Lower lobe of right lung (tissue), 2 donors: ENCODE measurements around the gene B3GNT9. TPM values are rescaled to one million over a fixed set of nuclear protein-coding genes. Genes with fewer than 3 reads are reported as not detected.
A peak's percentile ranks its signal among the peaks of the same experiment; 100 is the strongest.

Experiments
- ATAC-seq, 2 donors: fragments of 200-7000 bp; cut with Tn5 transposase; one replicate each; pipeline ENCODE4 v1.9.1; 2020 to 2022; ENCODE audit warnings: mild to moderate bottlenecking in 2 of 2, moderate library complexity in 2 of 2
- DNase-seq: peaks from one replicate; pipeline ENCODE4 v3.0.0-alpha.2; 2020
- H3K27ac ChIP-seq: fragments of 200-600 bp; one replicate; pipeline ENCODE4 v1.8.0; 2022
- H3K27me3 ChIP-seq: fragments of 200-600 bp; one replicate; pipeline ENCODE4 v1.8.0; 2022; ENCODE audit warnings: low read depth
- H3K36me3 ChIP-seq: fragments of 200-600 bp; one replicate; pipeline ENCODE4 v1.8.0; 2022; ENCODE audit warnings: mild to moderate bottlenecking
- H3K4me1 ChIP-seq: fragments of 200-600 bp; one replicate; pipeline ENCODE4 v1.8.0; 2022
- H3K4me3 ChIP-seq: fragments of 200-600 bp; one replicate; pipeline ENCODE4 v1.8.0; 2022; ENCODE audit warnings: mild to moderate bottlenecking
- H3K9me3 ChIP-seq: fragments of 200-600 bp; one replicate; pipeline ENCODE4 v1.8.0; 2022
- CTCF ChIP-seq: fragments of 200-600 bp; IDR thresholded peaks from one replicate; pipeline ENCODE4 v1.8.0; 2022; ENCODE audit warnings: antibody characterized with exemption, mild to moderate bottlenecking
- intact Hi-C: fragments of 100-400 bp; cut with DNase I; formaldehyde crosslinking; loops from one replicate; pipeline ENCODE4 v1.11.0; 2022
- total RNA-seq: library from RNA; stranded (reverse); fragmentation: NEBNext Ultra II Directional; extraction: Animal tissue kit (Norgen Biotek cat#: 25700); gene quantifications from one replicate; pipeline ENCODE4 v1.2.1, GENCODE V29; 2021
- donor health status: DM: no; HTN: yes; CAD: no; lungs with severe emphysema.

Gene B3GNT9
- total RNA-seq, 1 donor from 2014 or later: 13.5 TPM

- Histone ChIP-seq H3K4me3 (peak overlapping the region; percentile 100), H3K36me3 (peaks cover 48% of the 10 kb centered on the region), H3K4me1 (peaks cover 34% of the 10 kb centered on the region), H3K9me3 (no peaks in the 10 kb centered on the region), H3K27ac (peak overlapping the region; percentile 86), H3K27me3 (no peaks in the 10 kb centered on the region)
- ATAC-seq (no peak), DNase-seq (no peak)
- no peak for TF ChIP-seq CTCF
- intact Hi-C loops: no loop called here
Observed at GRCh38 chr16:67192781-67193361, 42.1 kb upstream of the B3GNT9 start.

- H3K4me1 ChIP-seq: peaks cover 34% of the 10 kb centered on the region
- ATAC-seq: peak; percentile 96 to 97
- intact Hi-C loops: no loop called here
Observed at GRCh38 chr16:67191995-67192681, 41.3 kb upstream of the B3GNT9 start, which contains the start of gene E2F4. TSS of gene E2F4 (plus strand) at chr16:67192155. CDS start at chr16:67192228, 73 bp downstream.

GRCh38 chr16:67191411-67191994 is 40.7 kb upstream of the B3GNT9 start:
- DNase-seq: no peak
- H3K4me3 ChIP-seq: peak overlapping the region; percentile 100
- no peak for ATAC-seq
- H3K36me3 ChIP-seq: peaks cover 34% of the 10 kb centered on the region
- H3K4me1 ChIP-seq: peaks cover 34% of the 10 kb centered on the region
- no peaks in the 10 kb centered on the region for H3K9me3 ChIP-seq
- intact Hi-C loops: no loop called here
- no peaks in the 10 kb centered on the region for H3K27me3 ChIP-seq
- TF ChIP-seq CTCF: no peak
- H3K27ac ChIP-seq: peak overlapping the region; percentile 86

More at GRCh38 chr16:67191995-67192681, 41.3 kb upstream of the B3GNT9 start, which contains the start of gene E2F4:
- H3K36me3 ChIP-seq: peaks cover 40% of the 10 kb centered on the region
- peak; percentile 96 for DNase-seq
- no peaks in the 10 kb centered on the region for H3K27me3 ChIP-seq
- no peaks in the 10 kb centered on the region for H3K9me3 ChIP-seq
- H3K27ac ChIP-seq: peak within 1 kb of the TSS; percentile 86
- TF ChIP-seq CTCF: peak; percentile 16
- H3K4me3 ChIP-seq: peak within 1 kb of the TSS; percentile 100

GRCh38 chr16:67190448-67191399 is 39.9 kb upstream of the B3GNT9 start:
- peaks cover 38% of the 10 kb centered on the region for H3K4me1 ChIP-seq
- intact Hi-C loops: no loop called here
- ATAC-seq (no peak), DNase-seq (no peak)
- no peaks in the 10 kb centered on the region for H3K27me3 ChIP-seq
- no peak for TF ChIP-seq CTCF
- peak overlapping the region; percentile 31 for H3K27ac ChIP-seq
- peak overlapping the region; percentile 46 for H3K4me3 ChIP-seq
- H3K9me3 ChIP-seq: no peaks in the 10 kb centered on the region
- peaks cover 26% of the 10 kb centered on the region for H3K36me3 ChIP-seq

- intact Hi-C loops: no loop called here
- Histone ChIP-seq H3K4me1 (peaks cover 45% of the 10 kb centered on the region), H3K27me3 (no peaks in the 10 kb centered on the region), H3K36me3 (peaks cover 19% of the 10 kb centered on the region), H3K9me3 (no peaks in the 10 kb centered on the region), H3K4me3 (peak within 1 kb of the TSS; percentile 46), H3K27ac (peak within 1 kb of the TSS; percentile 53)
- DNase-seq (no peak), ATAC-seq (no peak)
- TF ChIP-seq CTCF: no peak
Observed at GRCh38 chr16:67190041-67190440, 39.2 kb upstream of the B3GNT9 start, which contains the start of gene EXOC3L1. TSS of gene EXOC3L1 (minus strand) at chr16:67190136. CDS start at chr16:67189676, 460 bp downstream.
